A673 (cell line): Measurements from ENCODE around the gene KCP.

ENCODE experiments used
- CTCF ChIP-seq: fragments of 300-800, 200-600 bp; sonication (generic); conservative IDR thresholded peaks from 2 replicates; pipeline ENCODE4 v1.5.1; 2017; ENCODE audit warnings: low read depth, mild to moderate bottlenecking, antibody characterized with exemption, low read length, moderate library complexity, mixed read lengths
- EZH2 ChIP-seq: fragments of 200-600 bp; sonication (generic); IDR thresholded peaks from 2 replicates; pipeline ENCODE4 v1.6.1; 2017; ENCODE audit warnings: borderline replicate concordance, low read depth, mild to moderate bottlenecking, mixed read lengths, antibody characterized with exemption, low read length; ENCODE audit not compliant: poor library complexity, severe bottlenecking

- no peak for TF ChIP-seq CTCF
- no peak for TF ChIP-seq EZH2
These were observed 36.1 kb downstream of the KCP start for GRCh38 chr7:128874140-128875031.
